NT2/D1 (cell line): ENCODE measurements around the gene CDCA3.

ENCODE experiments used
- YY1 ChIP-seq: IDR thresholded peaks from 2 replicates; pipeline ENCODE4 v1.6.1; 2011; ENCODE audit not compliant: insufficient read length, insufficient read depth
- ZNF274 ChIP-seq: IDR thresholded peaks from 2 replicates; pipeline ENCODE4 v1.6.1; 2011; ENCODE audit warnings: mild to moderate bottlenecking, low read depth, low read length

- no peak for TF ChIP-seq ZNF274
- no peak for TF ChIP-seq YY1
Measured at GRCh38 chr12:6821591-6822425, 29.3 kb downstream of the CDCA3 start, which contains the start of gene GPR162.
